UCSD-AML1 (cell line): ENCODE measurements around the gene SNX27.
"Not testable (repeated sequence)": the region's sequence is repeated elsewhere in the genome, so short reads cannot be mapped to it uniquely, and the experiment has no call there.

Source experiments
- DNase-seq: peaks from one replicate; lab custom pipeline; 2025; ENCODE audit not compliant: unreplicated experiment; lab: John Stamatoyannopoulos, UW

Gene SNX27

DNA sequence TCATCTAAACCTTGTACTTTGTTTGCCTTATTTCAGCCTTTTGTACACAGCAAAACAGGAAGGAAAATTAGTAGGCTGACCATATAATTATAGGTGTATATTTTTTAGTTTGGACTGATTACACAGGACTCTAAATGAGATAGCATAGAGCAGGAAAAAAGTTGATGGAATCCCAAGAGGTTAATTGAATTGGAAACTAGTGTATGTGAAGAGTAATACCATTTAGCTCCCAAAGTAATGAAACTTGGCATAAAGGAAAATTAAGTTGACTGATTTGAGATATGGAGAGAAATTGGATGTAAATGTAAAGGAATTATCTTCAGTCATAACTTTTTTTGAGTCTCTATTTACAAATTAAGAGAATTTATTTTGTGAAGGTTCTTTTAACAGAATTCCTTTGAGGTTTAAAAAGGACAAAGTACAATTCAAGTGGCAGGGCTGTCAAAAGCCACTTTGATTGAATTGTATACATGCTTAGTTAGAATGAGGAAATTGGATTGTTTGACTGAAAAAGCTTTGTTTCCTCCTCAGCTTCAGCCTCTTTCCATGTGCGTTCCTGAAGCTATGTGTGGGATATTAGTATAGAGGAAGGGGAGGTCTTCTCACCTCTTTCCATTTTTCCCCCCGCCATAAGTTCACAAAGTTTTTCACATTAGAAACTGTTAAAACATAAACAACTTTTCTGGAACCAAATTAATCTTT, 26.4 kb downstream of the SNX27 start:
- no peak for DNase-seq

DNA sequence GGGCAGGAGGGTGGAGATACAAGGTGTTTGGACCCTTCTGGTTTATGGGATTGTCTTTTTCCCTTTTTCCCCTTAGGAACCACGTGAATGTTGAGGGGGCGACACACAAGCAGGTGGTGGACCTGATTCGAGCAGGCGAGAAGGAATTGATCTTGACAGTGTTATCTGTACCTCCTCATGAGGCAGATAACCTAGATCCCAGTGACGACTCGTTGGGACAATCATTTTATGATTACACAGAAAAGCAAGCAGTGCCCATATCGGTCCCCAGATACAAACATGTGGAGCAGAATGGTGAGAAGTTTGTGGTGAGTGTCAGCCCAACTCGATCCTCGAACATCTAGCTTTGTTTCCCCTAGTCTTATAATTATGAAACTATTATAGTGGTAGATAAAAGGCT, 27.0 kb downstream of the SNX27 start:
- no peak for DNase-seq

DNA sequence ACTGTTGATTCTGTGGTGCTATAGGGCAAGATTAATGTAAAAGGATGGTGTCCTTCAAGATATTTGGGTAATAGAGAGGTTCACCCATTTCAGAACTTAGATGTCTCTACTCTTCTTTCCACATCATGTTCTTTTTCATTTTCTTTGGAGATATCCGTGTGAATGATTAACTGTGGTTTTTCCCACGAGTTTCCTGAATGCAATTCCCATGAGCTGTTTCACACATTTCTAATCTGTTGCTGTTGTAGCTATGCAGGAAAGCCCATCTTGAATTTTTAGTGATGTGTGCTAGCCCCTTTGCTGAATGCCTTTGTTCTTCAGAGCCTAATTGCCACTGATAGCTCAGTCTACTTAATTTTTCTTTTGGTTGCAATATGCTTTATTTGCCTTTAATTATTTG, 27.6 kb downstream of the SNX27 start:
- no peak for DNase-seq

DNA sequence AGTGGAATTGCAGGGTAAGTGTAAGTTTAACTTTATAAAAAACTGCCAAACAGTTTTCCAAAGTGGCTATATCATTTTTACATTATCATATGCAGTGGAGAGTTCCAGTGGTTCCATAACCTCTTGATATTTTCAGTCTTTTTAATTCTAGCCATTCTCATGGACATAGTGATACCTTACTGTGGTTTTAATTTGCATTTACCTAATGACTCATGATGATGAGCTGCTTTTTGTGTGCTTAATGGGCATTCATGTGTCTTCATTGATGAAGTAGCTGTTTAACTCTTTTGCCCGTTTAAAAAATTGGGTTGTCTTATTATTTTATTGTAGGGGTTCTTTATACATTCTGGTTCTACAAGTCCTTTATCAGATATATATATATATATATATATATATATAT, 29.4 kb downstream of the SNX27 start:
- DNase-seq, result no peak

DNA sequence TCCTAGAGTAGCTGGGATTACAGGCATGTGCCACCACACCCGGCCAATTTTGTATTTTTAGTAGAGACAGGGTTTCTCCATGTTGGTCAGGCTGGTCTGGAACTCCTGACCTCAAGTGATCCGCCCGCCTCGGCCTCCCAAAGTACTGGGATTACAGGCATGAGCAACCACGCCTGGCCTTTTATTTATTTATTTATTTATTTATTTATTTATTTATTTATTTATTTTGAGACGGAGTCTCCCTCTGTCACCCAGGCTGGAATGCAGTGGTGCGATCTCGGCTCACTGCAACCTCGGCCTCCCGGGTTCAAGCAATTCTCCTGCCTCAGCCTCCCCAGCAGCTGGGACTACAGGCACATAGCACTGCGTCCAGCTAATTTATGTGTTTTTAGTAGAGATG, 31.2 kb downstream of the SNX27 start:
- not testable (repeated sequence) for DNase-seq

DNA sequence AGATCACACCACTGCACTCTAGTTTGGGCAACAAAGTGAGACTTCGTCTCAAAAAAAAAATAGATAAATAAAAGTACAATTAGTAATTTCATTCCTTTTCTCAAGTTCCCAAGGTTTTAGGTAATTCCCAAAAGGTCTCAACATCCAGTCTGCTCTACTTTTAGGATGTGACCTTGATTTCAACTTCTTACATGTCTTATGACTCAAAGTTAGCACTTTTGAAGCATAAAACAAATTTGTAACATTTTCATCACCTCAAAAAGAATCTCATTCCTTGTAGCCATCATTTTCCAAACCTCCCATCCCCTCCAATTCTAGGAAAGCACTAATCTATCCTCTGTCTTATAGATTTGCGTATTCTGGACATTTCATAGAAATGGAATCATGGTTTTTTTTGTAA, 32.2 kb downstream of the SNX27 start:
- no peak for DNase-seq

DNA sequence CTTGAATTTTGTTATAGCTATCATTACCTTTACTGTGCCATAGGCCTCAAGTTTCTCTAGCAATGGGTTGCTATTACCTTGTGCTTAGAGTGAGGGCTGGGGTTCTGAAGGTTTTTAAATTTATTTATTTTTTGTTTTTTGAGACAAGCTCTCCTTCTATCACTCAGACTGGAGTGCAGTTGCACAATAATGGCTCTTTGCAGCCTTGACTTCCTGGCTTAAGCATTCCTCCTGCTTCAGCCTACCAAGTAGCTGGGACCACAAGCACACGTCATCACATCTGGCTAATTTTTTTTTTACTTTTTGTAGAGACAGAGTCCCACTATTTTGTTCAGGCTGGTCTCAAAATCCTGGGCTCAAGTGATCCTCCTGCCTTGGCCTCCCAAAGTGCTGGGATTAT, 41.5 kb downstream of the SNX27 start:
- DNase-seq, result no peak

DNA sequence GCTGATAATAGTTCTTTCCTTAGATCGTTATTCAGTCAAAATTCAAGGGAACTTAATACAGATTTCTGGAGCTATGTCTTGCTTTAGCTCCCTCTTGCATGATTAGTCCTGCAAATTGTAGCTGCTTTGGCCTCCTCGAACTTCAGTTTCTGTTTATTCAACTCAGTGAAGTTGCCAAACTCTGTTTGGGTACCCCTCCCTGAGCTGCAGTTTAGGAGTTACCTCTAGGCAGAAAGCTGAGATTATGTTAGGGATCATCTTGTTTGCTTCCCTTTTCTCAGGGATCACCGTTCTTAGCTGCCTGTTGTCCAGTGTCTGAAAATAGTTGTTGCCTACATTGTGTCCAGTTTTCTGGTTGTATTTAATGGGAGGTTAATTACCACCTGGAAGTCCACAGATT, 43.5 kb downstream of the SNX27 start:
- DNase-seq, result no peak

DNA sequence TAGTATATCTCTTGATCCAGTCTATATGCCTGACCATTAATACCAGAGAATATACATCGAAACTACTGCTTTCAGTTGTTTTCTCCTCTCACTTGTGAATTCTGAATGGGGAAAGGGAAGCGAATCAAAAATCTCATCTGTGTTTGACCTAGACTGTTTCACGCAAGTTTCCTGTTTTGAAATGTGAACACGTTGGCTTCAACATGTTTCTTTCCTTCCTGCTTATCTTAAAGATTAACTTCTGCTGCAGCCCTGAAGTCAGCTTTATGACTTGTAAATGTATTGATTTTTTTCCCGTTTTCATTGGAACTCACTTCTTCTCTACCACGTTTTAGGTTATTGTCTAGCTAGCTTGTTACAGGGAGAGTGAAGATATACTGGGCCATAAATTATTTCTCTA, 49.9 kb downstream of the SNX27 start:
- DNase-seq, result no peak

DNA sequence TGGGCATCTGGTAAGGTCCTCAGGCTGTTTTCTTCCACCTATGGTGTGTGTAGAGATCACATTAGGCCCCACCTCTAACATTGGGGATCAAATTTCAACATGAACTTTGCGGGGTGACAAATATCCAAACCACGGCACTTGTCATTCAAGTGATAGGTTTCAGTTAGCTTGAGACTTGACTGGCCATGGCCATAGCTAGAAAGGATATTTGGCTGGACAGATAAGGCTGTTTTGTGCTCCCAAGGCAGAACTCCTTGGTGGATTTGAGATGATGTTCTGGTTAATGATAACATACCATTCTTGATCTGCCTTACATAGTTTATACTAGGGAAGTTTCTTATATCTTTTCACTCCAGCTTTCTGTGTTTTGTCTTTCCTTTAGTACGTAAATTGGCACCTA, 56.2 kb downstream of the SNX27 start:
- DNase-seq, result no peak

DNA sequence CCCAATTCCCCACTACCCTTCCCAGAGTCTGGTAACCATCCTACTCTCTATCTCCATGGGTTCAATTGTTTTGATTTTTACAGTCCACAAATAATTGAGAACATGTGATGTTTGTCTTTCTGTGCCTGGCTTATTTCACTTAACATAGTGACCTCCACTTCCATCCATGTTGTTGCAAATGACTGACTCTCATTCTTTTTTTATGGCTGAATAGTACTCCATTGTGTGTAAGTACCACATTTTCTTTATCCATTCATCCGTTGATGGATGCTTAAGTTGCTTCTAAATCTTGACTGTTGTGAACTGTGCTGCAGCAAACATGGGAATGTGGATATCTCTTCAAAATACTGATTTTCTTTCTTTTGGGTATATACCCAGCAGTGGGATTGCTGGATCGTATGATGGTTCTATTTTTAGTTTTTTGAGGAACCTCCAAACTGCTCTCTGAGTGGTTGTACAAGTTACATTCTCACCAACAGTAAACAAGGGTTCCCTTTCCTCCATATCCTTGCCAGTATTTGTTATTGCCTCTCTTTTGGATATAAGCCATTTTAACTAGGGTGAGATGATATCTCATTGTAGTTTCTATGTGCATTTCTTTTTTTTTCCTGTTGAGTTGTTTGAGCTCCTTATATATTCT, 58.3 kb downstream of the SNX27 start:
- not testable (repeated sequence) for DNase-seq

DNA sequence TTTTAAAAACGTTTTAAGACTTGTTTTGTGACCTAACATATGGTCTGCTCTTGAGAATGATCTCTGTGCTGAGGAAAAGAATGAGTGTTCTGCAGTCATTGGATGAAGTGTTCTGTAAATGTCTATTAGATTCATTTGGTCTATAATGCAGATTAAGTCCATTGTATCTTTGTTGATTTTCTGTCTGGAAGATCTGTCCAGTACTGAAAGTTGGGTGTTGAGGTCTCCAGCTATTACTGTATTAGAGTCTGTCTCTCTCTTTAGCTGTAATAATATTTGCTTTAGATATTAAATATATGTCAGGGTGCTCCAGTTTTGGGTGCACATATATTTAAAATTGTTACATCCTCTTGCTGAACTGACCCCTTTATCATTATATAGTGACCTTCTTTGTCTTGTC, 61.6 kb downstream of the SNX27 start:
- no peak for DNase-seq

DNA sequence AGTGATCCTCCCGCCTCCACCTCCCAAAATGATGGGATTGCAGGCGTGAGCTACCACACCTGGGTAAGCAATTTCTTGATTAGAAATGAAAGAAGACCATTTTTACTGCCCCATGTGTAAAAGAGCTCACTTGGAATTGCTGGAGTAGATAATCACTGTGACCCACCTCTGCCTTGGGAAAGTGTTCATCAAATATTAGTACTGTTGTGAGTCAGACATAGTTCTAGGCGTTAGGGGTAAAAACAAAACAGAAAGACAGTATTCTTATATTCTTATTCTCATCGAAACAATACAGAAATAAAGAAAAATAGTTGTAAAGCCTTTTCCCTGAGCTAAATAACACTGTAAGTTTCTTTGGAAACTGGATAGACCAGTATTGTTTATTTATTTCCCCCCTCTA, 68.5 kb downstream of the SNX27 start:
- no peak for DNase-seq

DNA sequence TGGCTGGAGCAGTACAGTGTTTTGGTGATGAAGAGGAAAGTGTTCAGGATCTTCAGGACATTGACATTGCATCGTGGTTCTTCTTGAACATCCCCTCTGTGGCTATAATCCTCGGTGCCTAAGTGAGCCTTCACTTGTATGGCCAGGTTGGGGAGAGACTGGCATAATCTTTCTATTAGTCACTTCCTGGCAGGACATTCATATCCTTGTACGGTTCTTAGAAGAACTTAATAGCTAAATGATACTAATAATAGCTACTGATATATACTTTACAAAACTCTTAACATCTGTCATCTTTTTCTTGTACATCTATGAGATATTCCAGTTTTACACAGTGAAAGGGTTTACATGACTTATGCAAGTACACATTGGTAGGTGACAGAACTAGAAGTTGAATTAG, 69.0 kb downstream of the SNX27 start:
- no peak for DNase-seq

DNA sequence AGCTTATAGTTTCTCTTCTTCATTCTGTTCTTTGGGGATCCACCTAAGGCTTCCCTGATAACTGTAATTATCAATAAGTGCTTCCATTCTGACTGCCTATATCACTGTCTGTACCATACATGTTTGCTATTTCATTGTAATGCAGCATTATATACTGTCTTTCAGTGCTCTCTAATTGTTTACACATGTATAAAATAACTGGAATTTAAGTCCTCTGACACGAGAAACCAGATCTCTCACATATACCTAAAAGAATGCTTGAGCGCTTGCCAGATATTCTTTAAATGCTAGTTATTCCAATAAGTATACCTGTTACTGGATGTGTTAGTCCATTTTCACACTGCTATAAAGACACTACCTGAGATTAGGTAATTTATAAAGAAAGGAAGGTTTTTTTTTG, 70.1 kb downstream of the SNX27 start:
- DNase-seq, result no peak

DNA sequence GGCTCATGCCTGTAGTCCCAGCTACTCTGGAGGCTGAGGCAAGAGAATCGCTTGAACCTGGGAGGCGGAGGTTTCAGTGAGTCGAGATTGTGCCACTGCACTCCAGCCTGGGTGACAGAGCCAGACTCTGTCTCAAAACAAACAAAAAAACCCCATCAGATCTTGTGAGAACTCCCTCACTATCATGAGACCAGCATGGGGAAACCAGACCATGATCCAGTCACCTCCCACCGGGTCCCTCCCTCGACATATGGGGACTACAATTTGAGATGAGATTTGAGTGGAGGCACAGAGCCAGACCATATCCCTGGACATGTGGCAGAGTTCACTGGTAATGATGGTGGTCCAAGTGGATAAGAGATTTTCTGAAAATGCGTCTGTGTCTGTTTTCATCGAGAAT, 71.1 kb downstream of the SNX27 start:
- DNase-seq, result not testable (repeated sequence)

DNA sequence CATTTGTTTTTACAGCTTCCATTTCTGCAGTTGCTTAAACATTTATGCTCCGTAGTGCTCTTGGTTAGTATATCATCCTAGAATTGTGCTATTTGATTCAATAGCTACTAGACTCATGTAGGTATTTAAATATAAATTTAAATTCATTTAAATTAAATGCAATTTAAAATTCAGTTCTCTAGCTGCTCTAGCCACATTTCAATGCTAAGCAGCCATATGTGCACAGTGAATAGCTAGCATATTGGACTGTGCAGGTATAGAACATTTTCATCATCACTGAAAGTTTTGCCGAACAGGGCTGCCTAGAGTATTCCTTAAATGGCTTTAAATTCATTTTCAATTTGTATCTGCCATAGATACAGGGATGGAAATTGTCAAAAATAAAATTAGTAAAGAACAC, 72.3 kb downstream of the SNX27 start:
- no peak for DNase-seq

DNA sequence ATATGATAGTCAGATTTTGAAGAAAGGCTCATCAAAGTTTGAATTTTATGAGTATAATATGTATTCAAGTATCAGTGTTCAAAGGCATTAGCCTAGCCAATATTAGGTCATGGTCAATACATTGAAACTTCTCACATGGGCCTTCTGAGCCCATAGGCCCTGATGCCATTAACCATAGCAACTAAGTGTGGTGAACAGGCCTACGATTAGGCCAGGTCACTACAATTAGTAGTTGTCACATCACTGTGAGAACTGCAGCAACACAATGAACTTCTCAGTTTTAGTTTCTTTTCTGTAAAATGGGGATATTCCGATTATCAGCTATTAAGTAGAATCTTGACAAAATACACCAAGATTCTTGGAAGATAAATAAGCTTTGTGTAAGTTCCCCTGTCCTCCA, 74.7 kb downstream of the SNX27 start:
- DNase-seq, result no peak

DNA sequence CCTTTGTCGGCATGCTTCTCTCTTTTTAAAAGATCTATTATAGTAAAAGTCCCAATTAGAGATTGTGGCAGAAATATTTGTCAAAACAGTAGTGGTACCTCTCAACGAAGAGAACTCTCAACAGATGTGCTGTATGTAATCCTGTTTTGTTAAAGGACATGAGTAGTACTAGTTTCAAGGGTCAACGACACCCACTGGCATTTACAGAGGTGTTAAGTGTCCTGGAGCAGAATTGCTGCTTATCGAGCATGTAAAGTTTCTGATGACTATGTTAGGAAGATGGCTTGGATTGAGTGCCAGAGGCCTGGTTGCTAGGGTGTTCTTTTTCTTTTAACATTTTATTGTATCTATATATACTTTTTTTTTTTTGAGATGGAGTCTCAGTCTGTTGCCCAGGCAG, 77.6 kb downstream of the SNX27 start:
- DNase-seq, result no peak

DNA sequence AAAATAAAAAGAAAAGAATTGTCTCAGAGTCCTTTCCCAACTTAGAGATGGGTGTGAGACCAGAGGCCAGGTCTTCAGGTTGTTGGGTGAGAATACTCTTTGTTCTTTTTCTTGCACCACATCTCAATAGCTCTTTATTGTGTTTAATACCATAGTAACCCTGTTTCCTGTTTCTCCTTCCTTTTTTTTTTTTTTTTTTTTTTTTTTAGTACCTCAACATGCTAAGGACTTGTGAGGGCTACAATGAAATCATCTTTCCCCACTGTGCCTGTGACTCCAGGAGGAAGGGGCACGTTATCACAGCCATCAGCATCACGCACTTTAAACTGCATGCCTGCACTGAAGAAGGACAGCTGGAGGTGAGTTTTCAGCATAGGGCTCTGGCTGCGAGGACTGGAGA, 80.4 kb downstream of the SNX27 start:
- no peak for DNase-seq

DNA sequence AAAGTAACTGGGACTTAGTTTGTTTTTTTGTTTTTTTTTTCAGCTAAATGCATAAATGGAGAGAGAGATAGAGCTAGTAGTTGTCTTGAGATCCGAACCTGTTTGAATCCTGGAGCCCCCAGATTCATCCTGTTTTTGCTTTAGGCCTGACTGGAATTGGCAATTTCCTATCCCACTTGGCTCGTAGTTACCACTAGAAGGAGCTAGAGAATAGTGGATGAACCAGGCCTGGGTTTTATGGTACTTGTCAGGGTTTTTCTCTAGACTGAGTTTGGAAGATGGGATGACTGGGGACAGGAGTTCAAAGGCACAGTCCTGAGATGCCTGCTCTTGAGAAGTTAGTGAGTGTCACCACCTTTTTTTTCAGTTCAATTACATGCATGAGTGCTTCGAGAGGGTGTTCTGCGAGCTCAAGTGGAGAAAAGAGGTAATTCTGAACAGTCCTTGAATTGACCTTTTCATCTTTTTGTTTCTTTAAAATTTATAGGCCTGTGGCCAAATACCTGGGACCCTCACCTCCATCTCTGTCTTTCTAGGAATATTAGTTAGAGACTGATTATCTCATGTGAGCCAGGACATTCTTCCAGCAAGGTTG, 81.3 kb downstream of the SNX27 start:
- DNase-seq, result no peak

DNA sequence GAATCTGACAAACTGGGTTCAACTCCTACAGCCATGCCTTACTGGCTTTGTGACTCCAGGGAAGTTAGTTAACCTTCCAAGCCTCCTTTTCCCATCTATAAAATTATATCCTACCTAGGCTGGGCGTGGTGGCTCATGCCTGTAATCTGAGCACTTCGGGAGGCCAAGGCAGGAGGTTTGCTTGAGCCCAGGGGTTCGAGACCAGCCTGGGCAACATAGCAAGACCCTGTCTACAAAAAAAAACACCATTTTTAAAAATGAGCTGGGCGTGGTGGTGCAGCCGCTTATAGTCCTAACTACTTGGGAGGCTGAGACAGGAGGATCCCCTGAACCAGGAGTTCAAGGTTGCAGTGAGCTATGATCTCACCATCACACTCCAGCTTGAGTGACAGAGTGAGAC, 89.7 kb downstream of the SNX27 start:
- no peak for DNase-seq

DNA sequence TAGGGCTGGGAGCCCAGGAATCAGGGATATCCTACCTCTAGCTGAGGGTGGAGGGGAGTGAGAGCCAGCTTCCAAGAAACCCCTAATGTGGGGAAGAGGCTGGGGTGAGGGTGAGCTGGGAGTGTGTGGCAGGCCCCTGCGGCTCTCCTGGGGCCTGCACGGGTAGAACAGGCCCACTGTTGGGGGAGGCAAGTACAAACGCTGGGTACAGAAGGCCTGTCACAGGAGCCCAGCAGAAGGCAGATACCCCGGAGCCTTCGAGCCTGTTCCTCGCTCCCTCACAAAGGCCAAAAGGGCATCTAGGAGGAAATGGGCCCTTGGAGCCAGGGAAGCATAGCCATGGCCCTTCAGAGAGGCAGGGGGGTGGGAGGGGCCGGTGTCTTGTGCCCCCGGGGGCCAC, 91.1 kb downstream of the SNX27 start:
- no peak for DNase-seq
